GM12878 (cell line): ENCODE data around the gene MBNL1. TPM values are rescaled to one million over a fixed set of nuclear protein-coding genes. Genes with fewer than 3 reads are reported as not detected.
A peak's percentile ranks its signal among the peaks of the same experiment; 100 is the strongest.

Experiments used
- ASH2L ChIP-seq: fragments of 300-600, 200-600 bp; sonication (generic); IDR thresholded peaks from 2 replicates; pipeline ENCODE4 v1.6.1; 2017; ENCODE audit warnings: low read depth, mild to moderate bottlenecking, borderline replicate concordance
- BACH1 ChIP-seq: fragments of 450-650 bp; IDR thresholded peaks from 2 replicates; pipeline ENCODE4 v1.6.1; 2017; ENCODE audit warnings: mild to moderate bottlenecking, borderline replicate concordance
- IKZF1 ChIP-seq: fragments of 450-650 bp; conservative IDR thresholded peaks from 2 replicates; pipeline ENCODE4 v1.6.1; 2017; ENCODE audit warnings: antibody characterized with exemption, mild to moderate bottlenecking
- IKZF2 ChIP-seq, 2 experiments: fragments of 450-650 bp; IDR thresholded peaks; 2 replicates each; pipeline ENCODE4 v1.6.1; 2017; ENCODE audit warnings: mild to moderate bottlenecking in 2 of 2, moderate library complexity in 2 of 2
- JUND ChIP-seq: IDR thresholded peaks from 2 replicates; pipeline ENCODE4 v1.6.1; 2012; ENCODE audit warnings: low read depth, mild to moderate bottlenecking, low read length, improper control_type of control experiment, moderate library complexity
- LARP7 ChIP-seq: fragments of 450-650 bp; IDR thresholded peaks from 2 replicates; pipeline ENCODE4 v1.6.1; 2017; ENCODE audit warnings: mild to moderate bottlenecking
- MEF2A ChIP-seq: IDR thresholded peaks from 2 replicates; pipeline ENCODE4 v1.6.1; 2011; ENCODE audit warnings: low read depth, mild to moderate bottlenecking, low read length, moderate library complexity; ENCODE audit not compliant: insufficient read depth
- MTA3 ChIP-seq: IDR thresholded peaks from 2 replicates; pipeline ENCODE4 v1.6.1; 2012; ENCODE audit warnings: low read length, inconsistent platforms, borderline replicate concordance
- NFIC ChIP-seq: IDR thresholded peaks from 2 replicates; pipeline ENCODE4 v1.6.1; 2012; ENCODE audit warnings: low read depth, mild to moderate bottlenecking, inconsistent platforms, low read length, moderate library complexity
- NR2F1 ChIP-seq: fragments of 450-650 bp; conservative IDR thresholded peaks from 2 replicates; pipeline ENCODE4 v1.6.1; 2017; ENCODE audit warnings: mild to moderate bottlenecking
- SMC3 ChIP-seq: IDR thresholded peaks from 2 replicates; pipeline ENCODE4 v1.6.1; 2011; ENCODE audit warnings: low read length, improper control_type of control experiment, borderline replicate concordance
- SREBF1 ChIP-seq: IDR thresholded peaks from 2 replicates; pipeline ENCODE4 v1.6.1; 2012; ENCODE audit warnings: mild to moderate bottlenecking, low read length
- TARDBP ChIP-seq: IDR thresholded peaks from 2 replicates; pipeline ENCODE4 v1.6.1; 2016; ENCODE audit warnings: borderline replicate concordance
- polyA plus RNA-seq, 11 experiments: library from polyadenylated mRNA; depleted of rRNA in 4 of 11; unstranded in 6 of 11; stranded (reverse) in 5 of 11; fragments of >200 nt; fragmentation: Nextera tagmentation in 4 of 11; fragmentation: Illumina TruSeq in 1 of 11; extraction: Ambion mirVana in 4 of 11; extraction: Trizol in 1 of 11; gene quantifications; 1 replicate in 1 of 11; 2 replicates in 10 of 11; pipeline versions ENCODE4 v1.2.1 to v1.2.3, GENCODE V29; 2011 to 2016; ENCODE audit warnings: inconsistent platforms in 2 of 11, missing spikeins in 2 of 11, low read depth in 1 of 11
- total RNA-seq, 4 experiments: library from RNA; depleted of rRNA in 3 of 4; stranded (reverse); fragments of >200 nt in 3 of 4; fragmentation: Illumina TruSeq in 1 of 4; extraction: Trizol in 1 of 4; gene quantifications; 2 replicates each; pipeline versions ENCODE4 v1.2.1 to v1.2.3, GENCODE V29; 2013 to 2021
- TF ChIP-seq, protein P1 (sequence below): fragments of 450-650 bp; formaldehyde crosslinking; IDR thresholded peaks from 2 replicates; pipeline ENCODE4 v1.4.0; 2020; ENCODE audit warnings: mild to moderate bottlenecking, moderate library complexity
- TF ChIP-seq, protein P2 (sequence below): fragments of 450-650 bp; IDR thresholded peaks from 2 replicates; pipeline ENCODE4 v1.6.1; 2017; ENCODE audit warnings: mild to moderate bottlenecking, moderate library complexity
- TF ChIP-seq, protein P3 (sequence below): fragments of 450-650 bp; IDR thresholded peaks from 2 replicates; pipeline ENCODE4 v1.6.1; 2017; ENCODE audit warnings: mild to moderate bottlenecking
- TF ChIP-seq, protein P4 (sequence below): fragments of 450-650 bp; IDR thresholded peaks from 2 replicates; pipeline ENCODE4 v1.6.1; 2018; ENCODE audit warnings: borderline replicate concordance, mild to moderate bottlenecking; ENCODE audit not compliant: partially characterized antibody

The MBNL1 gene
- total and polyA plus RNA-seq, 10 of the 15 experiments (the other 5 are each of a cell fraction or from before 2014, with no cell fraction given), result 59.6 to 337 (median 143) TPM

DNA sequence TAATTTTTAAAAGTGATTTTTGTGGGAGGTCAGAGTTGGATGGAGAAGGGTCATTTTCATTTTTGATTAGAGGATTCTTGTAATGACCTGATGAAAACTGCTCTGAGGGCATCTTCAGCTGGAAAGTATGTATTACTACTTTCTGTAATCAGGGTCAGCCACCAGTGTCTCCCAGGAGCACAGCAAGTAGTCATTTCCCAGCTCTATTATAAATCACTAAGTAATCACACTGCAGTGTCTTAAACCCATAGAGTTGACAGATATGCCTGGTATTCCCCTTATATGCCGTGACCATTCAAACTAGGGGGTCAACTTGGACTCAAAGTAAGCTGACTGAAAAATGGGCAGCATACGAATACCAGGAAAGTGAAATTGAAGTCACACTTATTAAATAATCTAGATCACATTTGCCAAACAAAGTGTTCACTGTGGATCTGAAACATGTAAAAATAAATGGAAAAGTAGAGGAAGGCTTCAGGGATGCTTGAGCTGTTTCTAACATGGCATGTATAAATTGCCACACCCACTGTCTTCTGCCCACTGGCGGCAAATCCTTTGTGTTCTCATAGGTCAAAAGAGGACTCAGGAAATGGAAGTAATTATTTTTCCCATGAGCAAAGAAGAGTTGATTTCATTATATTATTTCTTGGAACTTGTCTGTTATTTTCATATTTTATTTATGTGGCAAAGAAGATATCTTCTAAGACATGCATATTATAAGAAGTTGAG lies 105.7 kb downstream of the MBNL1 start (continued):
- TF ChIP-seq, protein P1, sequence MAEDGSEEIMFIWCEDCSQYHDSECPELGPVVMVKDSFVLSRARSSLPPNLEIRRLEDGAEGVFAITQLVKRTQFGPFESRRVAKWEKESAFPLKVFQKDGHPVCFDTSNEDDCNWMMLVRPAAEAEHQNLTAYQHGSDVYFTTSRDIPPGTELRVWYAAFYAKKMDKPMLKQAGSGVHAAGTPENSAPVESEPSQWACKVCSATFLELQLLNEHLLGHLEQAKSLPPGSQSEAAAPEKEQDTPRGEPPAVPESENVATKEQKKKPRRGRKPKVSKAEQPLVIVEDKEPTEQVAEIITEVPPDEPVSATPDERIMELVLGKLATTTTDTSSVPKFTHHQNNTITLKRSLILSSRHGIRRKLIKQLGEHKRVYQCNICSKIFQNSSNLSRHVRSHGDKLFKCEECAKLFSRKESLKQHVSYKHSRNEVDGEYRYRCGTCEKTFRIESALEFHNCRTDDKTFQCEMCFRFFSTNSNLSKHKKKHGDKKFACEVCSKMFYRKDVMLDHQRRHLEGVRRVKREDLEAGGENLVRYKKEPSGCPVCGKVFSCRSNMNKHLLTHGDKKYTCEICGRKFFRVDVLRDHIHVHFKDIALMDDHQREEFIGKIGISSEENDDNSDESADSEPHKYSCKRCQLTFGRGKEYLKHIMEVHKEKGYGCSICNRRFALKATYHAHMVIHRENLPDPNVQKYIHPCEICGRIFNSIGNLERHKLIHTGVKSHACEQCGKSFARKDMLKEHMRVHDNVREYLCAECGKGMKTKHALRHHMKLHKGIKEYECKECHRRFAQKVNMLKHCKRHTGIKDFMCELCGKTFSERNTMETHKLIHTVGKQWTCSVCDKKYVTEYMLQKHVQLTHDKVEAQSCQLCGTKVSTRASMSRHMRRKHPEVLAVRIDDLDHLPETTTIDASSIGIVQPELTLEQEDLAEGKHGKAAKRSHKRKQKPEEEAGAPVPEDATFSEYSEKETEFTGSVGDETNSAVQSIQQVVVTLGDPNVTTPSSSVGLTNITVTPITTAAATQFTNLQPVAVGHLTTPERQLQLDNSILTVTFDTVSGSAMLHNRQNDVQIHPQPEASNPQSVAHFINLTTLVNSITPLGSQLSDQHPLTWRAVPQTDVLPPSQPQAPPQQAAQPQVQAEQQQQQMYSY (CRISPR knock-in tag), result no peak
- TF ChIP-seq NFIC (0 out of 2 replicates have a peak, but pooled peaks have one; percentile 14), SREBF1 (no peak), NR2F1 (peak; percentile 28; the same call in 1 of the 2 replicates), IKZF2 (IDR thresholded peaks at IDR 0.05) (0 out of 4 replicates have a peak, but pooled peaks of 1 of the 2 experiments have one; percentile 14), ASH2L (no peak), LARP7 (no peak), IKZF1 (0 out of 2 replicates have a peak, but pooled peaks have one; percentile 39), BACH1 (no peak), SMC3 (peak; percentile 7; the same call in 1 of the 2 replicates), MEF2A (no peak), TARDBP (no peak), MTA3 (no peak), JUND (no peak)
- TF ChIP-seq, protein P2, sequence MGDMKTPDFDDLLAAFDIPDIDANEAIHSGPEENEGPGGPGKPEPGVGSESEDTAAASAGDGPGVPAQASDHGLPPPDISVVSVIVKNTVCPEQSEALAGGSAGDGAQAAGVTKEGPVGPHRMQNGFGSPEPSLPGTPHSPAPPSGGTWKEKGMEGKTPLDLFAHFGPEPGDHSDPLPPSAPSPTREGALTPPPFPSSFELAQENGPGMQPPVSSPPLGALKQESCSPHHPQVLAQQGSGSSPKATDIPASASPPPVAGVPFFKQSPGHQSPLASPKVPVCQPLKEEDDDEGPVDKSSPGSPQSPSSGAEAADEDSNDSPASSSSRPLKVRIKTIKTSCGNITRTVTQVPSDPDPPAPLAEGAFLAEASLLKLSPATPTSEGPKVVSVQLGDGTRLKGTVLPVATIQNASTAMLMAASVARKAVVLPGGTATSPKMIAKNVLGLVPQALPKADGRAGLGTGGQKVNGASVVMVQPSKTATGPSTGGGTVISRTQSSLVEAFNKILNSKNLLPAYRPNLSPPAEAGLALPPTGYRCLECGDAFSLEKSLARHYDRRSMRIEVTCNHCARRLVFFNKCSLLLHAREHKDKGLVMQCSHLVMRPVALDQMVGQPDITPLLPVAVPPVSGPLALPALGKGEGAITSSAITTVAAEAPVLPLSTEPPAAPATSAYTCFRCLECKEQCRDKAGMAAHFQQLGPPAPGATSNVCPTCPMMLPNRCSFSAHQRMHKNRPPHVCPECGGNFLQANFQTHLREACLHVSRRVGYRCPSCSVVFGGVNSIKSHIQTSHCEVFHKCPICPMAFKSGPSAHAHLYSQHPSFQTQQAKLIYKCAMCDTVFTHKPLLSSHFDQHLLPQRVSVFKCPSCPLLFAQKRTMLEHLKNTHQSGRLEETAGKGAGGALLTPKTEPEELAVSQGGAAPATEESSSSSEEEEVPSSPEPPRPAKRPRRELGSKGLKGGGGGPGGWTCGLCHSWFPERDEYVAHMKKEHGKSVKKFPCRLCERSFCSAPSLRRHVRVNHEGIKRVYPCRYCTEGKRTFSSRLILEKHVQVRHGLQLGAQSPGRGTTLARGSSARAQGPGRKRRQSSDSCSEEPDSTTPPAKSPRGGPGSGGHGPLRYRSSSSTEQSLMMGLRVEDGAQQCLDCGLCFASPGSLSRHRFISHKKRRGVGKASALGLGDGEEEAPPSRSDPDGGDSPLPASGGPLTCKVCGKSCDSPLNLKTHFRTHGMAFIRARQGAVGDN, result no peak
- TF ChIP-seq, protein P3, sequence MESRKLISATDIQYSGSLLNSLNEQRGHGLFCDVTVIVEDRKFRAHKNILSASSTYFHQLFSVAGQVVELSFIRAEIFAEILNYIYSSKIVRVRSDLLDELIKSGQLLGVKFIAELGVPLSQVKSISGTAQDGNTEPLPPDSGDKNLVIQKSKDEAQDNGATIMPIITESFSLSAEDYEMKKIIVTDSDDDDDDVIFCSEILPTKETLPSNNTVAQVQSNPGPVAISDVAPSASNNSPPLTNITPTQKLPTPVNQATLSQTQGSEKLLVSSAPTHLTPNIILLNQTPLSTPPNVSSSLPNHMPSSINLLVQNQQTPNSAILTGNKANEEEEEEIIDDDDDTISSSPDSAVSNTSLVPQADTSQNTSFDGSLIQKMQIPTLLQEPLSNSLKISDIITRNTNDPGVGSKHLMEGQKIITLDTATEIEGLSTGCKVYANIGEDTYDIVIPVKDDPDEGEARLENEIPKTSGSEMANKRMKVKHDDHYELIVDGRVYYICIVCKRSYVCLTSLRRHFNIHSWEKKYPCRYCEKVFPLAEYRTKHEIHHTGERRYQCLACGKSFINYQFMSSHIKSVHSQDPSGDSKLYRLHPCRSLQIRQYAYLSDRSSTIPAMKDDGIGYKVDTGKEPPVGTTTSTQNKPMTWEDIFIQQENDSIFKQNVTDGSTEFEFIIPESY, result 0 out of 2 replicates have a peak, but pooled peaks have one; percentile 22
- TF ChIP-seq, protein P4, sequence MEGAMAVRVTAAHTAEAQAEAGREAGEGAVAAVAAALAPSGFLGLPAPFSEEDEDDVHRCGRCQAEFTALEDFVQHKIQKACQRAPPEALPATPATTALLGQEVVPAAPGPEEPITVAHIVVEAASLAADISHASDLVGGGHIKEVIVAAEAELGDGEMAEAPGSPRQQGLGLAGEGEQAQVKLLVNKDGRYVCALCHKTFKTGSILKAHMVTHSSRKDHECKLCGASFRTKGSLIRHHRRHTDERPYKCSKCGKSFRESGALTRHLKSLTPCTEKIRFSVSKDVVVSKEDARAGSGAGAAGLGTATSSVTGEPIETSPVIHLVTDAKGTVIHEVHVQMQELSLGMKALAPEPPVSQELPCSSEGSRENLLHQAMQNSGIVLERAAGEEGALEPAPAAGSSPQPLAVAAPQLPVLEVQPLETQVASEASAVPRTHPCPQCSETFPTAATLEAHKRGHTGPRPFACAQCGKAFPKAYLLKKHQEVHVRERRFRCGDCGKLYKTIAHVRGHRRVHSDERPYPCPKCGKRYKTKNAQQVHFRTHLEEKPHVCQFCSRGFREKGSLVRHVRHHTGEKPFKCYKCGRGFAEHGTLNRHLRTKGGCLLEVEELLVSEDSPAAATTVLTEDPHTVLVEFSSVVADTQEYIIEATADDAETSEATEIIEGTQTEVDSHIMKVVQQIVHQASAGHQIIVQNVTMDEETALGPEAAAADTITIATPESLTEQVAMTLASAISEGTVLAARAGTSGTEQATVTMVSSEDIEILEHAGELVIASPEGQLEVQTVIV, result no peak
